NCI-H2227 (cell line): ENCODE data around the gene HTR2C.
A peak's percentile ranks its signal among the peaks of the same experiment; 100 is the strongest.
"Not testable (repeated sequence)": the region's sequence is repeated elsewhere in the genome, so short reads cannot be mapped to it uniquely, and the experiment has no call there.

Experiments used
- DNase-seq: peaks from one replicate; lab custom pipeline; 2025; ENCODE audit not compliant: unreplicated experiment; lab: John Stamatoyannopoulos, UW

Gene HTR2C

DNA sequence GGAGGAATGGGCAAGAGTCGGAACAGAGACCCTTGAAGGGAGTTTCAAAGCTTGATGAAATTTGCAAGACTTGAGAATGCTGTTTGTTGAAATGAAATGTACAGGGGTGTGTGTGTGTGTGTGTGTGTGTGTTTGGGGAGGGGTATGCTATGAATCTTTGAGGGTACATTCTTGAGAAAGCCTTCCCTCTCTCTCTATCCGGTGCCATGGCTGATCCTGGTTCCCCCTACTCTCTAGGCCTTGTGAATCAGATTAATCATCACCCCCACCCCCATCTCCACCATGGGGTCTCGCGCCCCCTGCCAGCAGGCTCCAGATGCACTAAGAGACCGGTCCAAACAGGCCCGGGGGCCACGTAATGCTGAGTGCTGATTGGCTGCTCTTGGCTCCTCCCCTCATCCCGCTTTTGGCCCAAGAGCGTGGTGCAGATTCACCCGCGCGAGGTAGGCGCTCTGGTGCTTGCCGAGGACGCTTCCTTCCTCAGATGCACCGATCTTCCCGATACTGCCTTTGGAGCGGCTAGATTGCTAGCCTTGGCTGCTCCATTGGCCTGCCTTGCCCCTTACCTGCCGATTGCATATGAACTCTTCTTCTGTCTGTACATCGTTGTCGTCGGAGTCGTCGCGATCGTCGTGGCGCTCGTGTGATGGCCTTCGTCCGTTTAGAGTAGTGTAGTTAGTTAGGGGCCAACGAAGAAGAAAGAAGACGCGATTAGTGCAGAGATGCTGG lies at the start of gene HTR2C:
TSS of gene HTR2C (plus strand) at position 441 of the 729 bp plus-strand sequence. CDS start 142,851 bp downstream, outside the sequence.
- DNase-seq, result no peak

GRCh38 chrX:114580336-114580735 lies 3.5 kb upstream of the HTR2C start:
- DNase-seq, result no peak

DNA sequence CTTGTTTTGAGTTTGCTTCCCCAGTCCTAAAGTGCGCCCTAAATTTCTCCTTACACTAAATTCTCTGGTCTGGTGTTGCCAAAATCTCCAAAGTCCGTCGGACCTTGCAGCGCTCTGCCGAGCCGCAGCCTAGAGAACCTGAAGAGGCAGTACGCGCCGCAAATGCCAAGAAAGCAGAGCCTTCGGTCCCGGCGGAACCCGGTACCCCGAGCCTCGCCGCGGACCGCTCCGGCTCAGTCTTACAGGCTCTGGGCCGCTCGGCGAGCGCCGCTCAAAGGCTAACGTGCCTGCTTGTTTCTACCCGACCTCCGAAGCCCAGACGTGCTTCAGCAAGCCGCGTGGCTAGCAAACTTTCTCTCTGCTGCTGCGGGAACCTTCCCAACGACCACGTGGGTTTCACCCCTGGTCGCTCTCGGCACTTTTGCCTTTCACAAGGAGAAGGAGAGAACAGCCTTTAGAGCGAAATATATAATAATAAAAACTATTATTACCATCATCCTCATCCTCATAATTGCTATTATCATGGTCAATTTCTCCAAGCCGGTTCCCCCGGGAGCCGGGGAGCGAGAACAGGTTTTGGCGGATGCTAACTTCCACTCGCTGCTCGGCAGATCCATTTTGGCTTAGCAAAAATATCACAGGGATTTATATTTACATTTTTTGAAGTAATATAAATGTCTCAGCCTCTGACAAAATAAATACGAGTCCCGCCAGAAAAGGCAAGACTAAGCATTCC lies 2.2 kb upstream of the HTR2C start:
- no peak for DNase-seq

DNA sequence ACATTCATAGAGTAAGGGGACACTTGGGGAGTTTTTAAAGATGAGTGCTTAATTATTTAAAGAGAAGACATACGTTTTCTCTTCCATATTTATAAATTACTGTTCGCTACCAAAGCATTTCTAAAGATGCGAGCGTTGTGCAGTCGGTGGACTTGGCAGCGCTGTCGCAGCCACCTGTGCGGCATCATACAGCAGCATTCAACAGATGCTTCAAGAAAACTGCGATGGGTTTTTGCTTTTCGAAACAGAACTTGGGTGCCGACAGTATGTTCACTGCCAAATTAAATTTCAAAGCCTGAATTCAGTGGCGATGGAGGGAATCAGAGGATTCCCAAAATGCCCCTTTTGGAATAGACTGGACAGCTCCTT lies 1.6 kb upstream of the HTR2C start:
- DNase-seq, result no peak

GRCh38 chrX:114582698-114583395 lies 1.0 kb upstream of the HTR2C start:
- DNase-seq, result no peak

DNA sequence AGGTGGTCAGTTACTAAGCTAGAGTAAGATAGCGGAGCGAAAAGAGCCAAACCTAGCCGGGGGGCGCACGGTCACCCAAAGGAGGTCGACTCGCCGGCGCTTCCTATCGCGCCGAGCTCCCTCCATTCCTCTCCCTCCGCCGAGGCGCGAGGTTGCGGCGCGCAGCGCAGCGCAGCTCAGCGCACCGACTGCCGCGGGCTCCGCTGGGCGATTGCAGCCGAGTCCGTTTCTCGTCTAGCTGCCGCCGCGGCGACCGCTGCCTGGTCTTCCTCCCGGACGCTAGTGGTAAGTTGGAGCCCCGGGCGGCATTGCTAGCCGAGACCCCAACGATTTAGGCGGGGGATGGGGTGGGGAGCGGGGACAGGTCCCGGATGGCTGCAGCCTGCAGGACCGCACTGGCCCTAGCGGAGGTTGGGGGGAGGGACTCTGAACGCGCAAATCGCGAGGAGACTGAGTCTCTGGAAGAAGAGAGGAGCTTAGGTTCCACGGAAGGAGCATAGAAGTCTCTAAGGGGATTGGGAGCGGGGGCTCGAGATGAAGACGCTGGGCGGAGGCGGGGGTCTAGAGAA lies 573 bp downstream of the HTR2C start:
- DNase-seq, result no peak

- no peak for DNase-seq
Measured at GRCh38 chrX:114584983-114585842, 1.3 kb downstream of the HTR2C start.

DNA sequence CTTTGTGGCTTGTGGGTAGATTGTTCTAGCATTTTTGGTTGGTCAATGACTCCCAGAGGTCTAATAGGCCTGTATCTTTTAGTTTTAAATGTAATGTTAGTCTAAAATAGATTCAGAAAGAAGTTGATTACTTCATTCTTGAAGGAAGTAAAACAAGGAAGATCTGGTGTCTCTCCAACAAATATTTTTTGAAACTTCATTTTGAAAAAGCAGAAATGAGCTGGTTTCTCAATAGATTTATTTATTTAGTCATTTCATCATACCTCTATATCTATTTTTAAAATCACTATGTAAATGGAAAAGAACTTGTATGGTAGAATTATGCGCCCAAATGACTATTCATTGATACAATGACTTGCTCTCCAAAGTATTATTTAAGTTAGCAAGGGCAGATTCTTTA lies 7.2 kb downstream of the HTR2C start:
- no peak for DNase-seq

GRCh38 chrX:114599305-114599704 lies 15.4 kb downstream of the HTR2C start:
- no peak for DNase-seq

- no peak for DNase-seq
Measured at GRCh38 chrX:114599911-114600310, 16.0 kb downstream of the HTR2C start.

- not testable (repeated sequence) for DNase-seq
Measured at GRCh38 chrX:114606619-114607018, 22.7 kb downstream of the HTR2C start.

GRCh38 chrX:114611018-114611619 lies 27.2 kb downstream of the HTR2C start:
- DNase-seq, result peak; percentile 60

- DNase-seq, result no peak
Measured at GRCh38 chrX:114615765-114616164, 31.9 kb downstream of the HTR2C start.

DNA sequence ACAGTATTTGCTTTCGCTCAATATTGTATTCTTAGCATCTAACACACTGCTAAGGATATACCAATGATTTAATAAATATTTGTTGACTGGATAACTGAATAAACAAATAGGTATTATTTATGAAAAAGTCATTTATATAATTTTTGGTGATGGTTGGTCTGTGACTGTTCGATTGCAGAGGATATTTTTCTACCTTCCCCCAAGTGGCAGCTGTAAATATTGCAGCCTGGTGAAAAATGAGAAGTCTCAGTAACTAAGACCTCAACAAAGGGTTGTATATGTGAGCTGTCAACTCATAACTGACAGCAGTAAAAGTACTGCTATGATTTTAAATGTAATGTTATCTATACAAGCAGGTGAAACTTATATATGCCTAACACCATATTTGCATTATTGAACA lies 36.0 kb downstream of the HTR2C start:
- peak; percentile 3 for DNase-seq

- no peak for DNase-seq
Measured at GRCh38 chrX:114626323-114626722, 42.4 kb downstream of the HTR2C start.

- no peak for DNase-seq
Measured at GRCh38 chrX:114635986-114636385, 52.1 kb downstream of the HTR2C start.

DNA sequence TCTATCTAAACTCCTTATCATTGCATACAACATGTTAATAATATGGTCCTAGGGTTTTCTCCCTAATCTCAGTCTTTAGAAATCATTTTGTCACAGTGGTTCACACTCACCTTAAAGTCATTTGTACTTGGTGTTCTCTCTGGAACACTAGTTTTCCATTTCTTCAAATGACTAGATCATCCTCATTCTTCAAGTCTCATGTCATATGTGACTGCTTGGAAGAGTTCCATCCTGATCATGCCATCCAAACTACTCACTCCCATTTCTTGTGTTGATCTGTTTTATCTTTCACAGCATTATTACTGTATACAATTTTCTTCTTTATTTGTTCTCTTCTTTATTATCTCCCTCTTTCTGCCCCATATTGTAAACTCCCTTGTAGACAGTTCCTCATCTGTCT lies 66.5 kb downstream of the HTR2C start:
- no peak for DNase-seq

GRCh38 chrX:114675365-114675764 lies 91.5 kb downstream of the HTR2C start:
- no peak for DNase-seq

- DNase-seq, result not testable (repeated sequence)
Measured at GRCh38 chrX:114700533-114700932, 116.6 kb downstream of the HTR2C start.

- no peak for DNase-seq
Measured at GRCh38 chrX:114709406-114709805, 125.5 kb downstream of the HTR2C start.
